Calu3 (cell line): ENCODE data around the gene MRPL40. TPM values are rescaled to one million over a fixed set of nuclear protein-coding genes. Genes with fewer than 3 reads are reported as not detected.

Experiments
- BruUV-seq: library from RNA; stranded (reverse); fragments of 400-500 nt; replicated peaks from 2 replicates; lab custom pipeline; 2021; lab: Mats Ljungman, UMichigan
- CTCF ChIA-PET: fragments of 300-600 bp; sonication (Branson Sonifier 250); formaldehyde crosslinking; loops from one replicate; lab custom pipeline; 2022; ENCODE audit warnings: antibody characterized with exemption; lab: Charles Lee
- DNase-seq: peaks from one replicate; pipeline ENCODE4 v3.0.0; 2022
- H3K27ac Mint-ChIP-seq: one replicate; pipeline ENCODE4 v1.8.0; 2022; ENCODE audit warnings: mixed read lengths; ENCODE audit not compliant: unreplicated experiment
- H3K27me3 Mint-ChIP-seq: one replicate; pipeline ENCODE4 v1.8.0; 2022; ENCODE audit warnings: mixed read lengths; ENCODE audit not compliant: unreplicated experiment
- H3K36me3 Mint-ChIP-seq: one replicate; pipeline ENCODE4 v1.8.0; 2022; ENCODE audit warnings: mild to moderate bottlenecking, moderate library complexity, mixed read lengths; ENCODE audit not compliant: insufficient read depth, unreplicated experiment
- H3K4me1 Mint-ChIP-seq: one replicate; pipeline ENCODE4 v1.8.0; 2022; ENCODE audit warnings: mild to moderate bottlenecking, low read depth, mixed read lengths; ENCODE audit not compliant: unreplicated experiment
- H3K4me3 Mint-ChIP-seq: one replicate; pipeline ENCODE4 v1.8.0; 2022; ENCODE audit warnings: mild to moderate bottlenecking, low read depth, moderate library complexity, mixed read lengths; ENCODE audit not compliant: unreplicated experiment
- H3K9me3 Mint-ChIP-seq: one replicate; pipeline ENCODE4 v1.8.0; 2022; ENCODE audit warnings: low read depth, mixed read lengths; ENCODE audit not compliant: unreplicated experiment
- intact Hi-C: fragments of 100-400 bp; cut with micrococcal nuclease; formaldehyde crosslinking; loops from one replicate; pipeline ENCODE4 v1.10.0; 2022; ENCODE audit not compliant: unreplicated experiment
- total RNA-seq: library from RNA; stranded (reverse); gene quantifications from 2 replicates; pipeline ENCODE4 v1.2.3, GENCODE V29; 2022
- TF ChIP-seq, protein P1 (sequence below): fragments of 200-600 bp; IDR thresholded peaks from one replicate; pipeline ENCODE4 v1.8.0; 2022; ENCODE audit warnings: antibody characterized with exemption; ENCODE audit not compliant: unreplicated experiment

MRPL40 gene
- total RNA-seq, 1 experiment from 2014 or later = 38.6 TPM

DNA sequence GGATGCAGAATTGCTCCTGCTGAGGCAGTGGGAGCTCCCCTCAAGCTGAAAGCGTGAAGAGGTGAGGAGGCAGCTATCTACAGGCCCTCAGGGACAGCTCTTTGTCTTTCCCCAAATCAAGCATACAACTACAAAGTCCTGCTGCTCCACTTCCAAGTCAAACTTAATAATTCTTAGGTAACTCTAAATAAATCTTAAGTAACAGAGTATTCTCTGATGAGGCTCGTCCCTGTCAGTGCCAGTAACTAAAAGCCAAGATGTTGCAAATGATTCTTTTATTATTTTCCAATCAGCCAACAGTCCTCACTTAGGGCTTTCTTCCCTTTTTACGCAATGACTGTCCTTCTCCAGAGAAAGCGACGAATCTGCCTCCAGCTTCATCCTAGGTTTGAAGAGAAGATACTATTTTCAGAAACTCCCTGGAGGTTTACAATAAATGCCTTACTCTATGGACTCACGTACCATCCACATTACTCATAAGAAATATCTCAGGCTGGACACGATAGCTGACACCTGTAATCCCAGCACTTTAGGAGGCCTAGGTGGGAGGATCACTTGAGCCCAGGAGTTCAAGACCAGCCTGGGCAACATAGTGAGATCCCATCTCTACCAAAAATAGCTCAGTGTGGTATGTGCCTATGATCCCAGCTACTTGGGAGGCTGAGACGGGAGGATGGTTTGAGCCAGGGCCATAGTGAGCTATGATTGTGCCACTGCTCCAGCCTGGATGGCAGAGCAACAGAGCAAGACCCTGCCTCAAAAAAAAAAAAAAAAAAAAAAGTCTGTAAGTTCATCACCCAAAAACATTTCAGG lies 18.2 kb downstream of the MRPL40 start:
- intact Hi-C loops = no loop called here
- TF ChIP-seq, protein P1, sequence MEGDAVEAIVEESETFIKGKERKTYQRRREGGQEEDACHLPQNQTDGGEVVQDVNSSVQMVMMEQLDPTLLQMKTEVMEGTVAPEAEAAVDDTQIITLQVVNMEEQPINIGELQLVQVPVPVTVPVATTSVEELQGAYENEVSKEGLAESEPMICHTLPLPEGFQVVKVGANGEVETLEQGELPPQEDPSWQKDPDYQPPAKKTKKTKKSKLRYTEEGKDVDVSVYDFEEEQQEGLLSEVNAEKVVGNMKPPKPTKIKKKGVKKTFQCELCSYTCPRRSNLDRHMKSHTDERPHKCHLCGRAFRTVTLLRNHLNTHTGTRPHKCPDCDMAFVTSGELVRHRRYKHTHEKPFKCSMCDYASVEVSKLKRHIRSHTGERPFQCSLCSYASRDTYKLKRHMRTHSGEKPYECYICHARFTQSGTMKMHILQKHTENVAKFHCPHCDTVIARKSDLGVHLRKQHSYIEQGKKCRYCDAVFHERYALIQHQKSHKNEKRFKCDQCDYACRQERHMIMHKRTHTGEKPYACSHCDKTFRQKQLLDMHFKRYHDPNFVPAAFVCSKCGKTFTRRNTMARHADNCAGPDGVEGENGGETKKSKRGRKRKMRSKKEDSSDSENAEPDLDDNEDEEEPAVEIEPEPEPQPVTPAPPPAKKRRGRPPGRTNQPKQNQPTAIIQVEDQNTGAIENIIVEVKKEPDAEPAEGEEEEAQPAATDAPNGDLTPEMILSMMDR = no peak
- H3K4me3 Mint-ChIP-seq = no peak overlapping the region
- no peaks in the 10 kb centered on the region for H3K27me3 Mint-ChIP-seq
- H3K9me3 Mint-ChIP-seq = no peaks in the 10 kb centered on the region
- peaks cover 57% of the 10 kb centered on the region for H3K36me3 Mint-ChIP-seq
- no peak overlapping the region for H3K27ac Mint-ChIP-seq
- H3K4me1 Mint-ChIP-seq = peaks cover 14% of the 10 kb centered on the region
- BruUV-seq = no TSS peak
- DNase-seq = no peak
- CTCF ChIA-PET = no interaction called here

DNA sequence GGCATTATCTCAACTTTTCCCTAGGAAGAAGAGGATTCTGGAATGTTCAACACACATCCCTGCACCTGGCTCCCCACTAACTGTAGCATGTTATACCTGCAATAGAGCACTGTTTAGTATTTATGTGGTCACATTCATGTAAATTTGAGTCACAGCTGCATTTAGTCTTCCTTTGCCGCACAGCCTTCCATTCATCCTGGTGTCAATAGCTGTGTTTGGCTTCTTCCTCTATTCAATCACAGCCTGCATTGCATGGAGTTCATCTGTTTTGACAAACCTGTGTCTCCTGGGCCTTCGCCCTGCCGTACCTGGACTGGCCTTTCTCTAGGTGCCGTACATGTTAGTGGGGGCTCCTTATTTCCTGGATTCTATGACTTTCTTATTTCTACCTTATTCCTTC lies 19.2 kb downstream of the MRPL40 start:
- Mint-ChIP-seq H3K27ac (peak overlapping the region; percentile 7), H3K27me3 (no peaks in the 10 kb centered on the region), H3K4me3 (no peak overlapping the region), H3K4me1 (peaks cover 7% of the 10 kb centered on the region), H3K9me3 (no peaks in the 10 kb centered on the region), H3K36me3 (peaks cover 56% of the 10 kb centered on the region)
- CTCF ChIA-PET = no interaction called here
- no peak for DNase-seq
- intact Hi-C loops = no loop called here
- TF ChIP-seq, protein P1 = no peak
- BruUV-seq = no TSS peak

DNA sequence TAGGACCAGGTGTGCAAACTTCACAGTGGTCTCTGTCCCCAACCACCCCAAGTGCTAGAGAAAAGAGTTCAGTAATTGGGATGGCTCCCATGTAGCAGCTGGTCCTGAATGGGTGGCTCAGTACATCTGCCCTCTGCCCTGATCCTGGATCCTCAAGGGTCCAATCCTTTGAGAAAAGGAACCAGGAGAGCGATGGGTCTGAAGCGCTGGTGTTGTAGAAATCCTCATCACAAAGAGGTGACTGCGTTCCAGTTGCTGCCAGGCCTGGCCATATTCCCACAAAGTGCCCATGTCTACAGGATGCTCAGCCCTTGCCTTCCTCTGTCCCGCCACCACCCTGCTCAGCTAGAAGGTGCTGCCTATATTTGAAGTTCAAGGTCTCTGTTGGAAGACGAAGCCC lies 21.4 kb downstream of the MRPL40 start:
- no peak overlapping the region for H3K4me3 Mint-ChIP-seq
- CTCF ChIA-PET = no interaction called here
- BruUV-seq = no TSS peak
- H3K9me3 Mint-ChIP-seq = no peaks in the 10 kb centered on the region
- no peak for DNase-seq
- no peaks in the 10 kb centered on the region for H3K27me3 Mint-ChIP-seq
- TF ChIP-seq, protein P1 = no peak
- H3K27ac Mint-ChIP-seq = no peak overlapping the region
- H3K36me3 Mint-ChIP-seq = peaks cover 34% of the 10 kb centered on the region
- intact Hi-C loops = no loop called here
- no peaks in the 10 kb centered on the region for H3K4me1 Mint-ChIP-seq

DNA sequence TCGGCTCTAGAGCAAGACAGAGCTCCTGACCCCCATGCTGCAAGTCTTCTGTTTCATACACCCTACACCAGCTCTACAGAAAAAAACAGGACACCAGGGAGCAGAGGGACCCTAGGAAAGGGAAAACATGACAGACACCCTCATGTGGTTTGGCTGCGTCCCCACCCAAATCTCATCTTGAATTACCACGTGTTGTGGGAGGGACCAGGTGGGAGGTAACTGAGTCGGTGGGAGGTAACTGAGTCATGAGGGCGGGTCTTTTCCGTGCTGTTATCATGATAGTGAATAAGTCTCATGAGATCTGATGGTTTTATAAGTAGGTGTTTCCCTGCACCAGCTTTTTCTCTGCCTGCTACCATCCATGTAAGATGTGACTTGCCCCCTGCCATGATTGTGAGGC lies 21.8 kb downstream of the MRPL40 start:
- no peak for DNase-seq
- Mint-ChIP-seq H3K9me3 (no peaks in the 10 kb centered on the region), H3K27me3 (no peaks in the 10 kb centered on the region), H3K4me3 (no peak overlapping the region), H3K4me1 (no peaks in the 10 kb centered on the region), H3K27ac (no peak overlapping the region), H3K36me3 (peaks cover 34% of the 10 kb centered on the region)
- TF ChIP-seq, protein P1 = no peak
- CTCF ChIA-PET = no interaction called here
- intact Hi-C loops = no loop called here
- BruUV-seq = no TSS peak
